H9 (cell line): ENCODE results near the gene OGFOD1. TPM values are rescaled to one million over a fixed set of nuclear protein-coding genes. Genes with fewer than 3 reads are reported as not detected.

Source experiments
- DNase-seq: peaks from one replicate; pipeline ENCODE4 v3.0.0-alpha.2; 2017
- H2AFZ ChIP-seq: one replicate; pipeline ENCODE4 v1.6.1; 2013; ENCODE audit warnings: mild to moderate bottlenecking, low read length, control low read depth, moderate library complexity
- H2AK5ac ChIP-seq: 2 replicates; pipeline ENCODE4 v1.6.1; 2013; ENCODE audit warnings: low read length, control low read depth, mixed read lengths; ENCODE audit not compliant: insufficient read length
- H2BK120ac ChIP-seq: one replicate; pipeline ENCODE4 v1.6.1; 2013; ENCODE audit warnings: low read depth, mild to moderate bottlenecking, low read length, control low read depth, inconsistent platforms; ENCODE audit not compliant: poor library complexity, severe bottlenecking
- H2BK12ac ChIP-seq: 2 replicates; pipeline ENCODE4 v1.6.1; 2013; ENCODE audit warnings: low read length, control low read depth, mixed read lengths, low read depth; ENCODE audit not compliant: insufficient read length
- H2BK15ac ChIP-seq: 2 replicates; pipeline ENCODE4 v1.6.1; 2013; ENCODE audit warnings: low read depth, low read length, control low read depth
- H2BK20ac ChIP-seq: one replicate; pipeline ENCODE4 v1.6.1; 2013; ENCODE audit warnings: low read depth, mild to moderate bottlenecking, low read length, control low read depth, inconsistent platforms; ENCODE audit not compliant: poor library complexity, severe bottlenecking
- H2BK5ac ChIP-seq: 2 replicates; pipeline ENCODE4 v1.6.1; 2013; ENCODE audit warnings: low read length, control low read depth, mixed read lengths; ENCODE audit not compliant: insufficient read length
- H3K14ac ChIP-seq: 2 replicates; pipeline ENCODE4 v1.6.1; 2013; ENCODE audit warnings: low read length, control low read depth; ENCODE audit not compliant: insufficient read depth
- H3K18ac ChIP-seq: 2 replicates; pipeline ENCODE4 v1.6.1; 2013; ENCODE audit warnings: low read depth, mild to moderate bottlenecking, mixed read lengths, low read length, control low read depth; ENCODE audit not compliant: insufficient read length
- H3K23ac ChIP-seq: 2 replicates; pipeline ENCODE4 v1.6.1; 2013; ENCODE audit warnings: low read length, control low read depth, mixed read lengths, low read depth; ENCODE audit not compliant: insufficient read length
- H3K23me2 ChIP-seq: 2 replicates; pipeline ENCODE4 v1.6.1; 2013; ENCODE audit warnings: low read depth, mild to moderate bottlenecking, mixed read lengths, low read length, control low read depth; ENCODE audit not compliant: insufficient read length, poor library complexity, severe bottlenecking
- H3K27ac ChIP-seq: 2 replicates; pipeline ENCODE4 v1.5.1; 2013; ENCODE audit warnings: low read length, control low read depth, mixed read lengths, low read depth; ENCODE audit not compliant: insufficient read length
- H3K27me3 ChIP-seq: 2 replicates; pipeline ENCODE4 v1.6.1; 2013; ENCODE audit warnings: low read length, control low read depth, inconsistent platforms; ENCODE audit not compliant: insufficient read depth
- H3K4ac ChIP-seq: 2 replicates; pipeline ENCODE4 v1.6.1; 2013; ENCODE audit warnings: low read depth, mild to moderate bottlenecking, control low read depth, inconsistent platforms, low read length, moderate library complexity
- H3K4me1 ChIP-seq: 2 replicates; pipeline ENCODE4 v1.6.1; 2013; ENCODE audit warnings: low read length, control low read depth, inconsistent platforms; ENCODE audit not compliant: insufficient read depth
- H3K4me2 ChIP-seq: 2 replicates; pipeline ENCODE4 v1.6.1; 2013; ENCODE audit warnings: low read length, control low read depth, mixed read lengths; ENCODE audit not compliant: insufficient read length, insufficient read depth
- H3K56ac ChIP-seq: 2 replicates; pipeline ENCODE4 v1.6.1; 2013; ENCODE audit warnings: low read depth, mild to moderate bottlenecking, mixed read lengths, low read length, control low read depth; ENCODE audit not compliant: insufficient read length
- H3K79me1 ChIP-seq: 2 replicates; pipeline ENCODE4 v1.6.1; 2013; ENCODE audit warnings: low read depth, mild to moderate bottlenecking, moderate library complexity, low read length, control low read depth, inconsistent platforms; ENCODE audit not compliant: insufficient read depth, poor library complexity, severe bottlenecking
- H3K79me2 ChIP-seq: 2 replicates; pipeline ENCODE4 v1.6.1; 2013; ENCODE audit warnings: low read length, control low read depth, inconsistent platforms; ENCODE audit not compliant: insufficient read depth
- H3K9ac ChIP-seq: 2 replicates; pipeline ENCODE4 v1.6.1; 2013; ENCODE audit warnings: low read length, control low read depth, mixed read lengths; ENCODE audit not compliant: insufficient read length; ENCODE audit errors: extremely low read depth
- H3K9me3 ChIP-seq: one replicate; pipeline ENCODE4 v1.6.1; 2013; ENCODE audit warnings: low read depth, low read length, inconsistent platforms; ENCODE audit not compliant: control insufficient read depth
- H3T11ph ChIP-seq: one replicate; pipeline ENCODE4 v1.6.1; 2013; ENCODE audit warnings: mild to moderate bottlenecking, low read length, control low read depth, inconsistent platforms
- H4K20me1 ChIP-seq: one replicate; pipeline ENCODE4 v1.6.1; 2013; ENCODE audit not compliant: control insufficient read depth, insufficient read length, insufficient read depth
- H4K5ac ChIP-seq: 2 replicates; pipeline ENCODE4 v1.6.1; 2013; ENCODE audit warnings: low read depth, mild to moderate bottlenecking, mixed read lengths, low read length, control low read depth; ENCODE audit not compliant: insufficient read length
- H4K8ac ChIP-seq: replicated peaks from 2 replicates; pipeline ENCODE4 v1.6.1; 2013; ENCODE audit warnings: low read length, control low read depth, mixed read lengths, low read depth; ENCODE audit not compliant: insufficient read length
- H4K91ac ChIP-seq: 2 replicates; pipeline ENCODE4 v1.6.1; 2013; ENCODE audit warnings: low read depth, mild to moderate bottlenecking, moderate library complexity, mixed read lengths, low read length, control low read depth; ENCODE audit not compliant: insufficient read length
- H3K27ac Mint-ChIP-seq, 3 experiments: 2 replicates in 2 of 3; 3 replicates in 1 of 3; pipeline ENCODE4 v1.8.0; 2020 to 2021; ENCODE audit warnings: mixed read lengths in 3 of 3, mild to moderate bottlenecking in 1 of 3, moderate library complexity in 1 of 3
- H3K27me3 Mint-ChIP-seq: 2 replicates; pipeline ENCODE4 v1.8.0; 2021; ENCODE audit warnings: low read depth, mild to moderate bottlenecking, moderate library complexity, mixed read lengths
- H3K36me3 Mint-ChIP-seq, 3 experiments: 2 replicates in 2 of 3; 3 replicates in 1 of 3; pipeline ENCODE4 v1.8.0; 2020 to 2021; ENCODE audit warnings: low read depth in 3 of 3, mixed read lengths in 3 of 3; ENCODE audit not compliant: insufficient read depth in 1 of 3
- H3K4me1 Mint-ChIP-seq, 2 experiments: 2 replicates each; pipeline ENCODE4 v1.8.0; 2020; ENCODE audit warnings: mixed read lengths in 2 of 2
- H3K4me3 Mint-ChIP-seq, 2 experiments: 2 replicates in 1 of 2; 3 replicates in 1 of 2; pipeline ENCODE4 v1.8.0; 2020 to 2021; ENCODE audit warnings: mild to moderate bottlenecking in 2 of 2, mixed read lengths in 2 of 2, moderate library complexity in 1 of 2
- H3K9me3 Mint-ChIP-seq, 2 experiments: 2 replicates in 1 of 2; 3 replicates in 1 of 2; pipeline ENCODE4 v1.8.0; 2020; ENCODE audit warnings: mild to moderate bottlenecking in 2 of 2, mixed read lengths in 2 of 2, moderate library complexity in 1 of 2
- CTCF ChIP-seq: fragments of 200-600 bp; sonication (generic); conservative IDR thresholded peaks from 3 replicates; pipeline ENCODE4 v1.8.0; 2021; ENCODE audit warnings: antibody characterized with exemption, mild to moderate bottlenecking
- WGBS: extraction: QIAGEN DNeasy Blood & Tissue Kit; methylation state at CpG from one replicate; pipeline ENCODE4 v1.1.7; 2013; ENCODE audit warnings: missing lambda C conversion rate, low lambda C conversion rate, mixed read lengths; ENCODE audit not compliant: insufficient read length; ENCODE audit errors: extremely low coverage; 5-methylcytosine and 5-hydroxymethylcytosine counted together
- total RNA-seq: library from RNA; stranded (reverse); gene quantifications from 2 replicates; pipeline ENCODE4 v1.2.1, GENCODE V29; 2021

Gene OGFOD1
- total RNA-seq, 1 experiment from 2014 or later, result 66.5 TPM

- Histone ChIP-seq H3K56ac (no peak overlapping the region), H4K8ac (no peak overlapping the region), H2BK15ac (no peak overlapping the region), H4K91ac (no peak overlapping the region), H3K18ac (no peak overlapping the region), H3K79me2 (no peaks in the 10 kb centered on the region; the same call in 1 of the 2 replicates), H3K9me3 (no peaks in the 10 kb centered on the region), H3K79me1 (no peaks in the 10 kb centered on the region), H3K4me1 (peaks cover 8% of the 10 kb centered on the region; the same call in 1 of the 2 replicates), H3K23ac (no peak overlapping the region), H3K4ac (no peak overlapping the region), H4K20me1 (no peaks in the 10 kb centered on the region), H2BK120ac (no peak overlapping the region), H2AFZ (no peak overlapping the region), H3K27ac (no peak overlapping the region), H2BK20ac (no peak overlapping the region), H3K27me3 (no peaks in the 10 kb centered on the region), H3T11ph (no peak overlapping the region), H2BK5ac (no peak overlapping the region), H3K4me2 (no peak overlapping the region), H3K23me2 (no peaks in the 10 kb centered on the region), H4K5ac (no peak overlapping the region), H2BK12ac (no peak overlapping the region), H3K14ac (no peak overlapping the region), H3K9ac (no peak overlapping the region), H2AK5ac (no peak overlapping the region)
- no peak for DNase-seq
- Mint-ChIP-seq H3K4me3 (no peak overlapping the region), H3K36me3 (peaks cover 0 to 5% (median 4%) of the 10 kb centered on the region in 3 experiments; a peak in 4 of 7 replicates), H3K4me1 (peaks cover 24 to 38% of the 10 kb centered on the region in 2 experiments), H3K9me3 (no peaks in the 10 kb centered on the region), H3K27me3 (no peaks in the 10 kb centered on the region; the same call in 1 of the 2 replicates), H3K27ac (no peak overlapping the region)
- no peak for TF ChIP-seq CTCF
- no CpG with 5 or more reads among the region's 4 CpGs for WGBS
Measured at GRCh38 chr16:56417138-56417537, 34.2 kb upstream of the OGFOD1 start.
